NT2/D1 (cell line): ENCODE results near the gene PFDN1.

ENCODE experiments used
- DNase-seq: peaks from one replicate; pipeline ENCODE4 v3.0.0-alpha.2; 2011; ENCODE audit warnings: low read depth, low spot score
- H3K27me3 ChIP-seq: 2 replicates; pipeline ENCODE4 v1.6.0; 2011; ENCODE audit warnings: mild to moderate bottlenecking; ENCODE audit not compliant: insufficient read length, insufficient read depth
- H3K36me3 ChIP-seq: 2 replicates; pipeline ENCODE4 v1.6.1; 2011; ENCODE audit warnings: mild to moderate bottlenecking, low read length, mixed read lengths; ENCODE audit not compliant: insufficient read depth, insufficient read length
- H3K4me1 ChIP-seq: 2 replicates; pipeline ENCODE4 v1.5.1; 2011; ENCODE audit not compliant: insufficient read depth, insufficient read length
- H3K4me3 ChIP-seq: 2 replicates; pipeline ENCODE4 v1.5.1; 2011; ENCODE audit warnings: low read depth; ENCODE audit not compliant: insufficient read length
- H3K9ac ChIP-seq: 2 replicates; pipeline ENCODE4 v1.6.0; 2011; ENCODE audit warnings: low read depth; ENCODE audit not compliant: insufficient read length
- H3K9me3 ChIP-seq: 2 replicates; pipeline ENCODE4 v1.5.1; 2011; ENCODE audit warnings: mild to moderate bottlenecking, low read length; ENCODE audit not compliant: insufficient read depth
- SUZ12 ChIP-seq: IDR thresholded peaks from 2 replicates; pipeline ENCODE4 v1.6.1; 2011; ENCODE audit not compliant: insufficient read length, insufficient read depth; ENCODE audit errors: extremely low read depth
- YY1 ChIP-seq: IDR thresholded peaks from 2 replicates; pipeline ENCODE4 v1.6.1; 2011; ENCODE audit not compliant: insufficient read length, insufficient read depth
- ZNF274 ChIP-seq: IDR thresholded peaks from 2 replicates; pipeline ENCODE4 v1.6.1; 2011; ENCODE audit warnings: mild to moderate bottlenecking, low read depth, low read length

The PFDN1 gene

GRCh38 chr5:140338908-140339307, 36.0 kb upstream of the PFDN1 start:
- H3K36me3 ChIP-seq, result peaks cover 78% of the 10 kb centered on the region
- DNase-seq, result no peak
- no peaks in the 10 kb centered on the region for H3K4me1 ChIP-seq
- no peak overlapping the region for H3K9ac ChIP-seq
- H3K9me3 ChIP-seq, result no peaks in the 10 kb centered on the region
- TF ChIP-seq YY1 (no peak), ZNF274 (no peak), SUZ12 (no peak)
- no peak overlapping the region for H3K4me3 ChIP-seq
- H3K27me3 ChIP-seq, result no peaks in the 10 kb centered on the region

- Histone ChIP-seq H3K9me3 (no peaks in the 10 kb centered on the region), H3K27me3 (no peaks in the 10 kb centered on the region), H3K9ac (no peak overlapping the region), H3K4me1 (no peaks in the 10 kb centered on the region), H3K36me3 (peaks cover 78% of the 10 kb centered on the region), H3K4me3 (no peak overlapping the region)
- TF ChIP-seq YY1, result no peak
- TF ChIP-seq ZNF274, result no peak
- no peak for TF ChIP-seq SUZ12
- no peak for DNase-seq
Measured at GRCh38 chr5:140338336-140338735, 35.4 kb upstream of the PFDN1 start.

- Histone ChIP-seq H3K4me3 (no peak overlapping the region), H3K9ac (no peak overlapping the region), H3K27me3 (no peaks in the 10 kb centered on the region), H3K36me3 (peaks cover 78% of the 10 kb centered on the region), H3K9me3 (no peaks in the 10 kb centered on the region), H3K4me1 (no peaks in the 10 kb centered on the region)
- DNase-seq, result no peak
- no peak for TF ChIP-seq ZNF274
- TF ChIP-seq YY1, result no peak
- no peak for TF ChIP-seq SUZ12
Measured at GRCh38 chr5:140337880-140338279, 35.0 kb upstream of the PFDN1 start.

GRCh38 chr5:140336388-140336787, 33.5 kb upstream of the PFDN1 start:
- H3K27me3 ChIP-seq, result no peaks in the 10 kb centered on the region
- H3K9me3 ChIP-seq, result no peaks in the 10 kb centered on the region
- TF ChIP-seq YY1, result no peak
- TF ChIP-seq SUZ12, result no peak
- TF ChIP-seq ZNF274, result no peak
- H3K4me3 ChIP-seq, result no peak overlapping the region
- no peak for DNase-seq
- H3K4me1 ChIP-seq, result no peaks in the 10 kb centered on the region
- H3K36me3 ChIP-seq, result peaks cover 73% of the 10 kb centered on the region
- no peak overlapping the region for H3K9ac ChIP-seq

GRCh38 chr5:140331638-140332037, 28.7 kb upstream of the PFDN1 start:
- no peak for DNase-seq

GRCh38 chr5:140329739-140330481, 27.0 kb upstream of the PFDN1 start:
- H3K36me3 ChIP-seq, result peaks cover 30% of the 10 kb centered on the region
- DNase-seq, result no peak
- no peak overlapping the region for H3K9ac ChIP-seq
- no peaks in the 10 kb centered on the region for H3K27me3 ChIP-seq
- no peak for TF ChIP-seq SUZ12
- TF ChIP-seq YY1, result no peak
- no peak overlapping the region for H3K4me3 ChIP-seq
- no peaks in the 10 kb centered on the region for H3K9me3 ChIP-seq
- H3K4me1 ChIP-seq, result no peaks in the 10 kb centered on the region

More at GRCh38 chr5:140331638-140332037, 28.7 kb upstream of the PFDN1 start:
- Histone ChIP-seq H3K36me3 (peaks cover 44% of the 10 kb centered on the region), H3K27me3 (no peaks in the 10 kb centered on the region), H3K4me1 (no peaks in the 10 kb centered on the region), H3K9ac (no peak overlapping the region), H3K9me3 (no peaks in the 10 kb centered on the region), H3K4me3 (no peak overlapping the region)
- TF ChIP-seq YY1 (no peak), ZNF274 (no peak), SUZ12 (no peak)

- H3K9ac ChIP-seq, result no peak overlapping the region
- no peak for DNase-seq
- TF ChIP-seq YY1 (no peak), SUZ12 (no peak), ZNF274 (no peak)
- H3K4me3 ChIP-seq, result no peak overlapping the region
- H3K36me3 ChIP-seq, result peaks cover 13% of the 10 kb centered on the region
- H3K9me3 ChIP-seq, result no peaks in the 10 kb centered on the region
- H3K4me1 ChIP-seq, result peaks cover under 1% of the 10 kb centered on the region
- H3K27me3 ChIP-seq, result no peaks in the 10 kb centered on the region
Measured at GRCh38 chr5:140328036-140328764, 25.3 kb upstream of the PFDN1 start.
